Measurements from ENCODE around the gene HHATL.

Gene HHATL

GRCh38 chr3:42659451-42660130, 43.0 kb downstream of the HHATL start:
- TF ChIP-seq GATA3 (IDR thresholded peaks at IDR 0.05; ENCODE audit: low read depth, low read length) (no peak), GATA2 (IDR thresholded peaks at IDR 0.05; ENCODE audit: low read depth, low read length) (no peak)

GRCh38 chr3:42658771-42659390, 43.7 kb downstream of the HHATL start:
- TF ChIP-seq GATA3 (IDR thresholded peaks at IDR 0.05; ENCODE audit: low read depth, low read length), result no peak
- TF ChIP-seq GATA2 (IDR thresholded peaks at IDR 0.05; ENCODE audit: low read depth, low read length), result no peak

- TF ChIP-seq GATA2 (IDR thresholded peaks at IDR 0.05; ENCODE audit: low read depth, low read length), result no peak
- TF ChIP-seq GATA3 (IDR thresholded peaks at IDR 0.05; ENCODE audit: low read depth, low read length), result no peak
Measured at GRCh38 chr3:42658091-42658770, 44.4 kb downstream of the HHATL start.

GRCh38 chr3:42657675-42658074, 44.9 kb downstream of the HHATL start:
- TF ChIP-seq GATA2 (IDR thresholded peaks at IDR 0.05; ENCODE audit: low read depth, low read length) (no peak), GATA3 (IDR thresholded peaks at IDR 0.05; ENCODE audit: low read depth, low read length) (no peak)

- TF ChIP-seq GATA3 (IDR thresholded peaks at IDR 0.05; ENCODE audit: low read depth, low read length), result no peak
- no peak for TF ChIP-seq GATA2 (IDR thresholded peaks at IDR 0.05; ENCODE audit: low read depth, low read length)
Measured at GRCh38 chr3:42656680-42657610, 45.7 kb downstream of the HHATL start.

GRCh38 chr3:42655980-42656679, 46.5 kb downstream of the HHATL start:
- TF ChIP-seq GATA2 (IDR thresholded peaks at IDR 0.05; ENCODE audit: low read depth, low read length), result no peak
- TF ChIP-seq GATA3 (IDR thresholded peaks at IDR 0.05; ENCODE audit: low read depth, low read length), result no peak

- TF ChIP-seq GATA2 (IDR thresholded peaks at IDR 0.05; ENCODE audit: low read depth, low read length) (no peak), GATA3 (IDR thresholded peaks at IDR 0.05; ENCODE audit: low read depth, low read length) (no peak)
Measured at GRCh38 chr3:42655331-42655888, 47.2 kb downstream of the HHATL start.

GRCh38 chr3:42654331-42655201, 48.0 kb downstream of the HHATL start:
- no peak for TF ChIP-seq GATA3 (IDR thresholded peaks at IDR 0.05; ENCODE audit: low read depth, low read length)
- no peak for TF ChIP-seq GATA2 (IDR thresholded peaks at IDR 0.05; ENCODE audit: low read depth, low read length)

GRCh38 chr3:42653560-42654330, 48.9 kb downstream of the HHATL start, which contains the start of gene ZBTB47:
TSS of gene ZBTB47 (plus strand) at chr3:42653697. CDS start at chr3:42658356, 4,659 bp downstream.
- TF ChIP-seq GATA2 (IDR thresholded peaks at IDR 0.05; ENCODE audit: low read depth, low read length), result no peak
- no peak for TF ChIP-seq GATA3 (IDR thresholded peaks at IDR 0.05; ENCODE audit: low read depth, low read length)

GRCh38 chr3:42653303-42653559, 49.4 kb downstream of the HHATL start:
- TF ChIP-seq GATA2 (IDR thresholded peaks at IDR 0.05; ENCODE audit: low read depth, low read length) (no peak), GATA3 (IDR thresholded peaks at IDR 0.05; ENCODE audit: low read depth, low read length) (no peak)

GRCh38 chr3:42652611-42653302, 49.8 kb downstream of the HHATL start:
- no peak for TF ChIP-seq GATA3 (IDR thresholded peaks at IDR 0.05; ENCODE audit: low read depth, low read length)
- no peak for TF ChIP-seq GATA2 (IDR thresholded peaks at IDR 0.05; ENCODE audit: low read depth, low read length)

All from SH-SY5Y (cell line).